Left lung (tissue), 10 donors: ENCODE results near the gene BTNL8. TPM values are rescaled to one million over a fixed set of nuclear protein-coding genes. Genes with fewer than 3 reads are reported as not detected.

ENCODE experiments used
- ATAC-seq: fragments of 200-7000 bp; cut with Tn5 transposase; one replicate; pipeline ENCODE4 v1.9.1; 2020; ENCODE audit warnings: moderate library complexity
- DNase-seq, 4 donors: peaks; one replicate each; pipeline ENCODE4 v3.0.0-alpha.2; 2013 to 2020
- H3K27ac ChIP-seq, 2 donors: fragments of 200-600 bp; sonication (generic) in 1 of 2; one replicate each; pipeline versions ENCODE4 v1.5.0 to v1.8.0; 2020 to 2021
- H3K27me3 ChIP-seq, 2 donors: fragments of 200-600 bp; sonication (generic) in 1 of 2; one replicate each; pipeline versions ENCODE4 v1.5.0 to v1.8.0; 2020 to 2021
- H3K36me3 ChIP-seq, 2 donors: fragments of 200-600 bp; sonication (generic) in 1 of 2; one replicate each; pipeline versions ENCODE4 v1.5.0 to v1.8.0; 2020 to 2021
- H3K4me1 ChIP-seq, 2 donors: fragments of 200-600 bp; one replicate each; pipeline ENCODE4 v1.8.0; 2021
- H3K4me3 ChIP-seq, 2 donors: fragments of 200-600 bp; sonication (generic) in 1 of 2; one replicate each; pipeline versions ENCODE4 v1.5.0 to v1.8.0; 2020 to 2021; ENCODE audit warnings: mild to moderate bottlenecking in 1 of 2
- H3K9me3 ChIP-seq, 2 donors: fragments of 200-600 bp; sonication (generic) in 1 of 2; one replicate each; pipeline versions ENCODE4 v1.5.0 to v1.8.0; 2020 to 2021
- intact Hi-C, 2 donors: fragments of 100-400 bp; cut with DNase I; formaldehyde crosslinking; loops; one replicate each; pipeline versions ENCODE4 v1.11.2 to v1.14.2; 2022
- polyA plus RNA-seq, 6 donors: library from polyadenylated mRNA; unstranded; fragments of 120-200 nt; gene quantifications; one replicate each; pipeline ENCODE4 v1.2.1, GENCODE V29; 2013; ENCODE audit not compliant: insufficient read length in 6 of 6
- total RNA-seq, 2 donors: library from RNA; stranded (reverse); fragmentation: NEBNext Ultra II Directional; extraction: Animal tissue kit (Norgen Biotek cat#: 25700); gene quantifications; one replicate each; pipeline ENCODE4 v1.2.1, GENCODE V29; 2021
- TF ChIP-seq, protein P1 (sequence below), 2 donors: fragments of 200-600 bp; sonication (generic) in 1 of 2; IDR thresholded peaks; one replicate each; pipeline versions ENCODE4 v1.5.0 to v1.8.0; 2021; ENCODE audit warnings: antibody characterized with exemption in 2 of 2
- donor health status: DM: no; HTN: yes; CAD: no.
- donor health status: DM: no; HTN: no; CAD: no.

BTNL8 gene
- total and polyA plus RNA-seq, 8 donors: 0.47 to 1.8 (median 0.81) TPM

DNA sequence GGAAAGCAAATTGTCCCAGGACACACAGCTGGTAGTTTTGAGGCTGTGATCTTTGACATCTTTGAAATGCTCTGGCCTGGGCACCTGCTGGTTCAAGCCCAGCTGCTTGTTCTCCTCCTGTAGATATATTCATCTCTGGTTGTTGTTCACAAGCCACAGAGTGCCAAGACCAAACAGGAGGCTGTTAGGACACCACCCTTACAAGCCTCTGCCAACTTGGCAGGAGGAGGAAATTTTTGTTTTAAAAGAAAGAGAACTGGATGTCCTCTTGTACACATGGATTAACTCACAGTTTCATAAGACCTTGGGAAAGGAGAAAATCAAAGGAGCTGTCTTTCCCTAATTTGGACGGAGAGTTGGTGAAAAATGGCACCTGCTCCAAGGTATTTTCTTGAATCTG lies 29.4 kb upstream of the BTNL8 start:
- Histone ChIP-seq H3K9me3 (no peaks in the 10 kb centered on the region), H3K4me3 (no peak overlapping the region), H3K27me3 (no peaks in the 10 kb centered on the region), H3K4me1 (peaks cover 0 to 25% of the 10 kb centered on the region in 2 donors), H3K27ac (no peak overlapping the region), H3K36me3 (no peaks in the 10 kb centered on the region)
- intact Hi-C loops: no loop called here
- DNase-seq (no peak), ATAC-seq (no peak)
- TF ChIP-seq, protein P1, sequence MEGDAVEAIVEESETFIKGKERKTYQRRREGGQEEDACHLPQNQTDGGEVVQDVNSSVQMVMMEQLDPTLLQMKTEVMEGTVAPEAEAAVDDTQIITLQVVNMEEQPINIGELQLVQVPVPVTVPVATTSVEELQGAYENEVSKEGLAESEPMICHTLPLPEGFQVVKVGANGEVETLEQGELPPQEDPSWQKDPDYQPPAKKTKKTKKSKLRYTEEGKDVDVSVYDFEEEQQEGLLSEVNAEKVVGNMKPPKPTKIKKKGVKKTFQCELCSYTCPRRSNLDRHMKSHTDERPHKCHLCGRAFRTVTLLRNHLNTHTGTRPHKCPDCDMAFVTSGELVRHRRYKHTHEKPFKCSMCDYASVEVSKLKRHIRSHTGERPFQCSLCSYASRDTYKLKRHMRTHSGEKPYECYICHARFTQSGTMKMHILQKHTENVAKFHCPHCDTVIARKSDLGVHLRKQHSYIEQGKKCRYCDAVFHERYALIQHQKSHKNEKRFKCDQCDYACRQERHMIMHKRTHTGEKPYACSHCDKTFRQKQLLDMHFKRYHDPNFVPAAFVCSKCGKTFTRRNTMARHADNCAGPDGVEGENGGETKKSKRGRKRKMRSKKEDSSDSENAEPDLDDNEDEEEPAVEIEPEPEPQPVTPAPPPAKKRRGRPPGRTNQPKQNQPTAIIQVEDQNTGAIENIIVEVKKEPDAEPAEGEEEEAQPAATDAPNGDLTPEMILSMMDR (IDR thresholded peaks at IDR 0.05): no peak

DNA sequence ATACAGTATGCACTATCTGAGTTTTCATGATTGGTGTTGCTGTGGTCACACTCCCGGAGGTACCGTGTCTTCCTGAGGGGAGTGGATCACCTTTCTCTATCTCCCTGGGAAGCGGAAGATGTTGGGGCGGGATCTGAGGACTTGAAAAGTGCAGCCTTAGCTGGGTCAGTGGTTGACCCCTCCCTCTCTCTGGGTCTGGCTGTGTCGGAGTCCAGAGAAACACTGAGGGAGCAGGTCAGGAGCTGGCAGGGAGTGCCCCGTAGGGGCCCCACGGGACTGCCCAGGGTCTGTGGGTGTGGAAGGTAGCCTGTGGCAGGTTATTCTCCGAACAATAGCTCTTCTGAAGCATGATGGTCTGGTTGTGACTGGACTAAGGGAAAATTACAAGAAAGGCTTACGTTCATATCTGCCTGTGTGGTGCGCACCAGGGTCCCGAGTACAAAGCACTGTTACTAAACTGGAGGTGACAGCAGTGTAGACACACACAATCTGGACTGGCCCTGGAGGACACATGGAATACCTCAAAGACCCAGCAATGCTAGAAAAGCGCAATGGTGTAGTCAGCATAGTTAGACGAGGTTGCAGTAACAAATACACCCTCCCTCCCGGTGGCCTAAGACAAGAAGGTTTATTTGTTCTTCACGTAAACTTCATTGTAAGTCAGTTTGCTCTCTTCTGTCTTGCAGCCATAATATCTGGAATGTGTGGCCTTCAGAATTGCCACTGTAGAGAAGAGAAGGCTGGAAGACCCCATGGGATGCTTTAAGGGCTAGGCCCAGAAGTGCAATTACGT lies 28.5 kb upstream of the BTNL8 start:
- ATAC-seq: no peak
- Histone ChIP-seq H3K27me3 (no peaks in the 10 kb centered on the region), H3K36me3 (no peaks in the 10 kb centered on the region), H3K4me3 (no peak overlapping the region), H3K27ac (no peak overlapping the region), H3K4me1 (peaks cover 0 to 26% of the 10 kb centered on the region in 2 donors), H3K9me3 (no peaks in the 10 kb centered on the region)
- intact Hi-C loops: no loop called here
- DNase-seq: no peak
- TF ChIP-seq, protein P1 (IDR thresholded peaks at IDR 0.05): no peak

DNA sequence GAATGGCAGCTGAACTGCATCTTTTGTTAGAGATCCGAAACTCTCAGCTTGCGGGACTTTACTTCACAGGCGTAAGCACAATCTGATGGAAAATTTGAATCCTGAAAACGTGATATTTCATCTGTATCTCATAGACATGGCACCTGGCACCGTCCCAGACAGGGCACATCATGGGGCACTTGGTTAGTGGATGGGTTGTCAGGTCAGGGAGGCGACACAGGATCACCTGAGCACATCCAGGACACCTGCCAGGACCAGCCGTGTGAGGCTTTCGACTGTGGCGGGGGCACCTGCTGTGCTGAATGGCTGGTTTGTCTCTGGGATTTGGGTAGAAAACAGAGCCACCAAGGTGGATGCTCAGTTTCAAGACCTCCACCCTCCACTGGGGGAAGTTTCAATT lies 26.5 kb upstream of the BTNL8 start:
- no peak overlapping the region for H3K27ac ChIP-seq
- intact Hi-C loops: no loop called here

DNA sequence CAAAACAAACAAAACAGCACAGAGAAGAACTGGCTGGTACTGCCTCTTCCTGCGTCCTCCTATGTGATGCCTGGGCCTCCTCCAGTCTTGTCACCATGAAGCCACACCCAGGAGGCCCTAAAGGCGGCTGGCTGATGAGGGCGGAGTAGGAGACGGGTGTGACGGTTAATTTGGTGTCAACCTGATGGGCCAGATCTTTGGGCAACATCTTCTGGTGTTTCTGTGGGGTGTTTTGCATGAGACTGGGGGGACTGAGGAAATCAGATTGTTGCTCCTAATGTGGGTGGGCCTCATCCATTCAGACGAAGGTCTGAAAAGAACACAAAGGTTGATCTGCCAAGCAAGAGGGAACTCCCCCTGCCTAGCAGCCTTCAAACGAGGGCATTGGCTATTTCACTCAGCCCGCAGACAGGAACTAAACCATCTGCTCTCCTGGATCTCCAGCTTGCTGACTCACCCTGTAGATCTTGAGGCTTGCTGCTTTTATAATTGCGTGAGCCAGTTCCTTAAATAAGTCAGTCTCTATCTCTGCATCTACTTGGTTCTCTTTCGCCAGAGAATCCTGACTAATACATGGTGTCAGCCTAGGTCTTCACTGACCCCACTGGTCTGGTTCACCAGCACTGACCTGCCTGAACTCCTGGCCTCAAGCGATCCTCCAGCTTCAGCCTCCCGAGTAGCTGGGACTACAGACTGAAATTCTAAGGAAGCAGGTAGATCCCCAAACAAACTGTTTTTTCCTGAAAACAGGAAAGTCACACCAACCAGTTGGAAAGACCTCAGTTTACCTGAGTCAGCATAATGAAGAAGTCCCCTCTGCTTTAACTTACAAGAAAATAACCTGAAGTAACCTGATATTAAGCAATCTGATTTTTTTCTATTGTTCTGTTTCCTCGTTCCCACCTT lies 25.1 kb upstream of the BTNL8 start:
- Histone ChIP-seq H3K27ac (peak overlapping the region in 1 of 2 donors; percentile 78), H3K27me3 (no peaks in the 10 kb centered on the region), H3K9me3 (no peaks in the 10 kb centered on the region), H3K4me1 (peaks cover 0 to 23% of the 10 kb centered on the region in 2 donors), H3K4me3 (no peak overlapping the region), H3K36me3 (no peaks in the 10 kb centered on the region)
- DNase-seq: peak in 1 of 4 donors; percentile 56
- TF ChIP-seq, protein P1 (IDR thresholded peaks at IDR 0.05): no peak
- intact Hi-C loops: no loop called here
- ATAC-seq: peak; percentile 75

More for the DNA sequence above, 26.5 kb upstream of the BTNL8 start:
- no peaks in the 10 kb centered on the region for H3K9me3 ChIP-seq
- TF ChIP-seq, protein P1 (IDR thresholded peaks at IDR 0.05): no peak
- no peak overlapping the region for H3K4me3 ChIP-seq
- H3K4me1 ChIP-seq: peaks cover 0 to 26% of the 10 kb centered on the region in 2 donors
- no peaks in the 10 kb centered on the region for H3K36me3 ChIP-seq
- H3K27me3 ChIP-seq: no peaks in the 10 kb centered on the region
- no peak for DNase-seq
- no peak for ATAC-seq
